ENCODE results near the gene STXBP2.

GRCh38 chr19:7622933-7623685 lies 13.8 kb upstream of the STXBP2 start:
- TF ChIP-seq REST (IDR thresholded peaks at IDR 0.05; ENCODE audit: low read depth) (no peak), CTCF (IDR thresholded peaks at IDR 0.05 in 2 of 3, conservative IDR thresholded peaks at IDR 0.05 in 1 of 3; ENCODE audit: borderline replicate concordance in 1 of 3, insufficient read depth in 1 of 3, low read depth in 2 of 3, low read length in 2 of 3) (no peak), POLR2A (IDR thresholded peaks at IDR 0.05; ENCODE audit: borderline replicate concordance, extremely low read depth, insufficient read depth, insufficient read length) (no peak), RAD21 (IDR thresholded peaks at IDR 0.05; ENCODE audit: low read depth) (no peak), ZBTB33 (IDR thresholded peaks at IDR 0.05; ENCODE audit: extremely low read depth, insufficient replicate concordance, low read length) (no peak), MAX (IDR thresholded peaks at IDR 0.05) (no peak), CBX3 (IDR thresholded peaks at IDR 0.05; ENCODE audit: low read depth) (no peak), TCF7L2 (IDR thresholded peaks at IDR 0.05; ENCODE audit: borderline replicate concordance, extremely low read depth, insufficient read depth, insufficient read length) (no peak), POLR2AphosphoS5 (IDR thresholded peaks at IDR 0.05; ENCODE audit: low read depth, low read length) (no peak)
